ENCODE measurements around the gene CACNA2D3.
"Not testable (repeated sequence)": the region's sequence is repeated elsewhere in the genome, so short reads cannot be mapped to it uniquely, and the experiment has no call there.

Gene CACNA2D3

DNA sequence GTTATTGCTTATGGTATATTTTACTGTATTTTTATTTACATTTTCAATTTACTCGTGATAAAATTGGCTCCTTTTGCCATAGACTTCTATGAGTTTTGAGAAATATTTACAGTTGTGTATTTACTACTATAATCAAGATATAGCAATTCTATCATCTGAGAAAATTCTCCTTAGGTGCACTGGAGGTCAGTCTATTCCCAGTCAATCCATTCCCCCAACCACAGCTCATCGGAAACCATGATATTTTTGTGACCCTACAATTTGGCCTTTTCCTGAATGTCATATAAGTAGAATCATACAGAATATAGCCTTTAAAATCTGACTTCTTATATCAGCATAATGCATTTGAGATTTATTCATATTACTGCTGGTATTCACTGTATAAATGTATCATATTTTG is 920.2 kb downstream of the CACNA2D3 start:
- no peak for FAIRE-seq

DNA sequence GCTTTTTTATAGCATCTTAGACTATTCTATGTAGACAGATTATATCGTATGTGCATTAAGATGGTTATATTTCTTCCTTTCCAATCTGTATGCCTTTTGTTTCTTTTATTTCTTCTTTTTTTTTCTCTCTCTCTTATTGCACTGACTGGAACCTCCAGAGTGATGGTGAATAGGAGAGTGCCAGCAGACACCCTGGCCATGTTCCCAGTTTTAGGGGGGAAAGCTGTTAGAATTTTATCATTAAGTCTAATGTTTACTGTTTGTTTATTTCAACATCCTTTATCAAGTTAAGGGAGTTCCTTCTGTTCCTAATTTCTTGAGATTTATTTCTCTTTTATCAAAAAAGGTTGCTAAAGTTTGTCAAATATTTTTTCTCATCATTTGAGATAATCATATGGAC is 922.1 kb downstream of the CACNA2D3 start:
- no peak for FAIRE-seq

DNA sequence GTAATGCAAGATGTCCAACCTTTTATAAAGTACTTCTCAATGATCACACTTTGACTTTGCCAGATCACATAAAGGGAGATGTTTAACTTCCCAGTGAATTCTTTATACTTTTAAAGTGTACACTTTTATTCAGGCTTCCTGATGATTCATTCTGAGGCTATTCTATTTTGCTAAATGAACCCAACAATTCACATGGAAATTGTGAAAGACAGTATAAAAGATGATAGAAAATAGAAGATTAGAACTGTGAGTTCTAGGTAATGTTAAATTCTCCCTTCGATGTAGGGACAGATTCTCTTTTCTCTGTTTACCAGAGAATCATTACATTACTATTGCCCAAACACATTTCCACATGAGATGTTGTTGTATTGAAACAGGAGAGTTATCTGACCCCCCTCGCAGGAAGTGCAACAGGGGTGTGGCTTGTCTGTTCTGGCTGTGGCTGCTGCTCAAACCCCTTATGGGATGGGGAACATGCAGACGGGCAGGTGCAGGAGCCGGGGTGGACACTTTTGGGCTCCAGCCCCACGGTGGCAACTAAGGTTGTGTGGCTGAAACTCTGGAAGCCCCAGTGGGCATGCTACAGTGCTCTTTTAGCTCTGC is 936.8 kb downstream of the CACNA2D3 start:
- no peak for FAIRE-seq

DNA sequence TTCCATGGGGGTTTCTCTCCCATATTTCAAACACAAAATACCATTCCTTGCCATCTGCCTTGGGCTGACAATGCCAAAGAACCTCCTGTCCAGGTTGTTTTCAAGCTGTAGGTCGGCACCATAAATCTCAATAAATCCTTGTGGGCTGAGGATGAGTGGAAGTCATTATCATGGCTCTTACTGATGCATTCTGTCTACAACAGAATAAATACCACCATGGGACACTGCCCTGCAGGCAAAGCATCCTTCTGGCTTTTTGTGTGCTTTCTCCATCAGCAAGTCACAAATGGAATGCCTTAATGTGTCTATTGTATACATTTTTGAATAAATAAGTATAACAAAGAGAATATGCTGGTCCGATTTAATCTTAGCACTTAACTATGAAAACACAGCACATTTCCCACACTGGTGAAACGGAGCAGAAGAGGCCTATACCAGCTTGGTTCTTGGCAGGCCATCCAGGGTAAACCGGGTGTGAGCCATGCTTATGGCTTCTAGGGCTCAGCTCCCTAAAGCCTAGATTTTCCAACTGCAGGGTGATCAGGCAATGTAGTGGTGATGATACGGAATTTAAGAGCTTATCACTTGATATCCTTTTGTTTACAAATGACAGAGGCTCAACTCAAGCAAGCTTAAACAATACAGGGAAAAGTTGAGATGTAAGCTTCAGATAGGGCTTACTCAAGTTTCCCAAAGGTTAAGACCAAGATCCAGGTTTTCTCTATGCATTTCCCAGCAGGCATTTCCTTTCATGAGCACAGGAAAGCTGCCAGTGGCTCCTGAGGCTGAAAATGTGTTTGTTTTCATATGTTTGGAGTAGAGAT is 938.8 kb downstream of the CACNA2D3 start:
- no peak for FAIRE-seq

DNA sequence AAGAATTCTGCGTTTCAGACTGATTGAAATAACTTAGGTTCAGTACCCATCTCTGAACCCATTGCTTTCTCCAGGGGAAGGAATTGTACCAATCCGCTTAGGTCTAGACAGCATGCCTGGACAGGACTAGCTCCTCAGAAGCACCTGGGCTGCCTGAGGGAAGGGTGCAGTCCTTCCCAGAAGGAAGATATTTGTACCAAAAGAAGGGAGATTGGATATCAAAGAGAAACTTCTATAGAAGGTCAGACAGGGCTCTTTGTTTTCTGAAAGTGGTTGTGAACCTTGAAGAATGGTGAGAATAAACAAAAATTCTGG is 939.3 kb downstream of the CACNA2D3 start:
- FAIRE-seq: no peak

DNA sequence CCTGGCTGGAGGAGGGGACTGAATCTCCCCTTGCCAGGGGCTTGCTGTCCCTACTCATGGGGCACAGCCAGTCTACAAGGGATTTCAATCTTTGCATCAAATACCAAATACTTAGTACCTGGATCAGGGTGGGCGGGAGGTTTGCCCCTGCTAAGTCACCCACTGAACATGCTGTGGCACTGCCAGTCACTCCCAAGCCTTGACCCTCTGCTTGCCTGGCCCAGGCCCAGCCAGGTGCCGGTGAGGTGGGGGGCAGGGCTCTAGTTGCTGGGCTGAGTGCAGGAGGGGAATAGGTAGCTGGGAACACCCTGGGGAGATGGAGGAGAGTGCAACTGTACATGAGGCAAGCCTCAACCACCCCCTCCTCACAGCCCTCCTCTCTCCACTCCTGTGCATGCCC is 941.8 kb downstream of the CACNA2D3 start:
- FAIRE-seq: no peak

DNA sequence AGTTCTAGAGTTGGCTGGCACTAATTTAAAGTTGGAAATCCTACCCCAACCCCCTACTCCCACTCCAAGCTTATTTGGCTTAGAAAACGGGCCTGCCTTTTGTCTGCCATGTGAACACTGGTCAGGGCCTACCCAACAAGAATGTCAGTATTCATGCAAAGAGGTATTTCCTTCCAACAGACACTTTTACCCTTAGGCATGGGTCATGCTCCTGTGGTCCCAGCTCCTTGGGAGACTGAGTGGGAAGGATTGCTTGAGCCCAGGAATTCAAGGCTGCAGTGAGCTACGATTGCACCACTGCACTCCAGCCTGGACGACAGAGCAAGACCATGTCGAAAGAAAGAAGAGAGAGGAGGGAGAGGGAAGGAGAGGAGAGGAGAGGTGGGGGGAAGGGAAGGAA is 943.0 kb downstream of the CACNA2D3 start:
- FAIRE-seq: no peak

DNA sequence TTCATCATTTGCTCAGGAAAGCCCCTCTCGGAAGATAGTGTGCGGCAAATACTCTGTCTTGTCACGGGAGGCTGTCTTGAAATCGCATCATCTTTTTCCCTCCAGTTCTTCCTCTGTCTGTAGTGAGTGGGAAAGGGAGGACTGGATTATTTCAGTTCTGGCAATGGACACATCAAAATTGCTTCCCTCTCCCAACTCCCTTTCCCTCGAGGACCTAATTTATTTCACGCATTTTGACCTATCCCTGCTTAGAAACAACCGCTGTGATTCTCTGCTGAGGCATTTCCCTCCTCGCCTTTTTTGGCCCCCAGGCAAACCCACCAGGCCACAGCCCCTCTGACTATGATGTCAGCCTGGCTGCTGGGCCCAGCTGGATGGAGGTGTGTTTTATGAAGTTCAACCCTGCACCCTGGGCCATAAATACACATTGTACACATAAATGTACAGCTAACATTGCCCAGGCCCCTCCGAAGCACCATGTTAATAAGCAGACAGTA is 944.2 kb downstream of the CACNA2D3 start:
- no peak for FAIRE-seq

DNA sequence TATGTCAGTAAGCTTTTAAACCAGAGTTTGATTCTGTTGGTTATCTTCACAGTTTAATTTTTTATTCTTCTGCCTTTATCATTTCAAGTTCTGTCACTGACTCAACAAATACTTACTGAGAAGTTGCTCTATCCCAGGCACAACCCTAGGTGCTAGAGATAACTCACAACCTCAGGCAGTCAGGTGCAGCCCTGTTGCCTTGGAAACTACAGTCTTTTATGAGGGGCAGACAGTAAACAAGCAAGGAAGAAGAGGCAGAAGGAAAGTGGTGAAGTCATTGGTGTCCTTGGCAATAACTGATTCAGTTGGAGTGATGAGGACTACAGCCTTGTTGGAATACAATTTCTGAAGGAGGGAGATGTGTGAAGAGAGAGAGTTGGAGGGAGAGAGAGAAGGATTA is 947.6 kb downstream of the CACNA2D3 start:
- no peak for FAIRE-seq

DNA sequence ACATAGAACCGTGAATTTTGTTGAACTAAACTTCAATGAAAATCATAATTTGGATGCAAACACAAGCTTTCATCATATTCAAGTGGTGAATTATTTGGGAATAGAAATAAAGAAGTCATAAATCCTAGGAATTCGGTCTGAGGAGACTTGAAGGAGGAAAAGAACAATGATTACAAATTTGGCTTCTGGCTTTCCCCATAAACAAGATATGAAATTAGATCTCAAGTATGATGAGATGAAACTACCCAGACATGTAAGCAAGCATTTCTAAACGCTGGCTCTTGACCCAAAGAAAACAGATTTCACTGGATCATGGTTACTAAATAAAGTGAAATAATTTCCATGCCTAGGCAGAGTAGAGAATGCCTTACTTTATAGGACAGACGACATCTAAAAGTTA is 952.4 kb downstream of the CACNA2D3 start:
- FAIRE-seq: no peak

DNA sequence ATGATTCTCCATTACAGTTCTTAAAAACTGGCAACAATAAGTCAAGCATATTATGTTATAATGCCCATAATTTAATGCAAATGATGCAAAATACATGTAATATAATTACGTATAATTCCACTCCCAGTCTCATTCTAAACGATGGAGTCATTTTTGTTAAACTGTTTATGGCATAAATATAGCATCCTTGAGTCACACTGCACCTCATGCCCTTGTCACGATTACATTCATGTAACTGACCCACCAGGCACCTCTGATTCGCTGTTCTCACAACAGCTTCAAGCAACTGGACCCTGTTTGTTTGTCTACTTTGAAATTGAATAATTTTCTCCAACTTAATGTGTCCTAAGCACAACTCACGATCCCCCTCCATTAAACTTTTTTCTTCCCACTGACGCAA is 953.5 kb downstream of the CACNA2D3 start:
- FAIRE-seq: no peak

DNA sequence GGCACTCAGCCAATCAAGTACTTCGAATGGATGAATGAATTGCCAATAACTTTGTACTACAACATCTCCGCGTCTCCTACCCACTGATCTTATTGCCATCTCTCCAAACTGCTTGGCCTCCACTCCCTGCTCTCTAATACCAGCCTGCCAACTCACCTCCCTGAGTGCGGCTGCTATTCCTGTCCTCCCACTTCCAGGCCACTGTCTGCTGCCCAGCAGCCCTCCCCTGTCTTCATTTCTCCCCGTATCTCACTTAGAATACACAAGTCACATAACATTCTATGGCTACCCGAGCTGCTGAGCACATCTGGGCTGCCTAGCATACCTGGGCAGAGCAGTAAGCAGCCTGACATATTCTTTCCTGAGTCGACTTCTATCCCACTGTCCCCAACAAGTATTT is 955.4 kb downstream of the CACNA2D3 start:
- no peak for FAIRE-seq

DNA sequence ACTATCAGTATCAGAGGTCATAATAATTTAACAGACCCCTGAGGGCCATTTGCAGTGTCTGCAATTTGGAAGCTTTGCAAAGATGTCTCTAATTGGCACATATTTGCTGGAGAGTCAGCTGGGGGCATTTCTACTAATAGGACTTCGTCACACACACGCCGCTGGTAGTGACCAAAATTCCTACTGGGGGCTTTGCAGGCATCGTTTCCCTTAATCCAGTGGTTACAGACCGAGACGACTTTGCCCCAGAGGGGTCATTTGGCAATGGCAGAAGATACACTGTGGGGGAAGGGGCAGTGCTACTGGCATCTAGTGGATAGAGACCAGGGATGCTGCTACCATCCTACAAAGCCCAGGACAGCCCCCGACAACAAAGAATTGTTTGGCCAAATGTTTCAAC is 956.5 kb downstream of the CACNA2D3 start:
- FAIRE-seq: no peak

DNA sequence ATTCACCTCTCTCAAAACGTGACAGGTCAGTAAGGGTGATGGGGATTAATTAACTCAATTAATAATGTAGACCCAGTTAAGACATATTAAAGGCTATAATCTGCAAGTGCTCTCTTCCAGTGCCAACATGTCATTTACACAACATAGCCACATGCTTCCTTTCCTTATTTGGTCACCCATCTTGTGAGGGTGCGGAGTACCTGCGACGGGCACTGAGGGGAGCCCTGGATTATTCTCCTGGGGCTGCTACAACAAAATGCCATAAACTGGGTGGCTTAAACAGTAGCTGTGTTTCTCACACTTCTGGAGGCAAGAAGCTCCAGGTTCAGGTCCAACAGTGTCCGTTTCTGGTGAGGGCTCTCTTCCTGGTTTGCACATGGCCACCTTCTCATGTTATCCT is 962.9 kb downstream of the CACNA2D3 start:
- no peak for FAIRE-seq

DNA sequence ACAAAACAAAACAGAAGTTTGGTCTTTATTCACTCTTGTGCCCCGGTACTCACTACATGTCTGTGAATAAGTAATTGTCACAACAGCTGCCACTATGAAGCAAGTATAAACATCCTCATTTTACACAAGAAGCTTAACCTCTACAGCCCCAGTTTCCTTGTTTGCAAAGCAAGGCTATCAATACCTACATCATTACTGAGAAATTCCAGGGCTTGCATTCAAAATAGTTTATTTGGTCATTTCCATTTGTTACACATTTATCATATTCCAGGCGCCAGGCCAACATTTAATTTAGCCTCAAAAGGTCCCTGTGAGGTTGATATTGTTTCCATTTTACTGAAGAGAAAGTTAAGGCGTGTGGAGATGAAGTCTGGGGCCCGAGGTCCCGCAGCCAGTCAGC is 966.9 kb downstream of the CACNA2D3 start:
- FAIRE-seq: no peak

DNA sequence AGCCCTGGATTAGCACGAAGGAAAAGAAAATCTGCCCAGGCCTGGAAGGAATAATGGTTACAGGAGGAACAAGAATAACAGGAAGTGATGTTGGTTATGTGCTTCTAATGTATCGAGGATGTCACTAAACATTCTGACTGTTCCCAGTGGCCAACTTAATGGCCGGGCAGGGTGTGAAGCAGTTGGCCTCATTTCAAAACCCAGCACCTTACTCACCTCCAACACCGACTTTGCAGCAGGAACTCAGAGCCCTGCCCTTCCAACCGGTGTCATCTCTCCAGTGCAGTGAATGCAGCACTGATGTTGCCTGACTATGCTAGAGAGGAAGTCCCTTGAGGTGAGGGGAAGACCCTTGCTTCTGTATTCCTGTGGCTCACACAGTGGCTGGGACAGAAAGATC is 967.9 kb downstream of the CACNA2D3 start:
- FAIRE-seq: no peak

DNA sequence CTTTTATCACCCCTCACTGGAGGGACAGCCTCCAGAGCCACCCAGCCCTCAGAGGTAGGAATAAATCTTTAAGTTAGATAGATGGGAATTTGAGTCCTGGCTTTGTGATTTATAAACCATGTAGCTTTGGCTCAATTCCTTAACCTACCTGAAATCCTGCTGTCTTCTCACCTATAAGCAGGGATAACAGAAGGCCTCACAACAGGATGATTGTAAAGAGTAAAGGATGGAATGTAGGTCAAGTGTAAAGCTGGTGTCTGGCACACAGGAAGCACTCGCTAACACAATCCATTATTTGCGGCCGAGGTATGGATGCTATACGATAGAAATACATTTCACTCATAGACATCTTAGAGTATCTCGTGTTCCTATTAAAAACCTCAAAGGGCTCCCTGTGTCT is 968.4 kb downstream of the CACNA2D3 start:
- no peak for FAIRE-seq

DNA sequence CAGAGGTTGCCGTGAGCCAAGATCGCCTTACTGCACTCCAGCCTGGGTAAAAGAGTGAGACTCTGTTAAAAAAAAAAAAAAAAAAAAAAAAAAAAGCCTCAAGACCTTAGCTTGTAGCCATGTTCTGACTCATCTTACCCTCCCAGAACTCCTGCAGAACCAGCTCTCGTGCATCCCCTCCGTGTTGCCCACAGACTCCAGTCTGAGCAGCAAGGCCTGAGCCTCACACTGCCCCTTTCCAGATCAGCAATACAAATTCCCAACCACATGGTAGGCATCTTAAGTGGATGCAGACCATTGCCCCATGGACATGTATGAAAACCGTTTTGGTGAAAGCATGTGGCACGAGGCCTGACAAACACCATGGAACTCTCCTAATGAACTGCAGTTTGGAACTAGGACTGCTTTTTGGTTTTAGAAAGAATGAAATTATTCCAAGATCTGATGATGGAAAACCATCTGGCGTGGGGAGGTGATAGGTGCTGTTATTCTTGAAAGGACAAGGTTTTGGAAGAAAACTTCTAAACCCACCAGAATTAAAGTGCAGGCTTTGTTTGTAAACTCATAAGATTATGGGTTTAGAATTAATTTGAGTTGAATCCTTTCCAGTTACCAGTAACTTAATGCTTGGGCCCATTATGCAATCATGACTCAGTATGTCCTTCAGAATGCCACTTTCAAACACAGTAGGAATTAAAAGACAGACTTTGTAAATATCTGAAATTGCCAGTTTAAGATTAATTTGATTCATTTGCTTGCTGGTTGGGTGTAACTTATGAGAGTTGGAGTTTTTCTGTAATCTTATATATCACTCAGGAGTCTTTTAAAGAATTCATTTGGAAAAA is 969.3 kb downstream of the CACNA2D3 start:
- no peak for FAIRE-seq

DNA sequence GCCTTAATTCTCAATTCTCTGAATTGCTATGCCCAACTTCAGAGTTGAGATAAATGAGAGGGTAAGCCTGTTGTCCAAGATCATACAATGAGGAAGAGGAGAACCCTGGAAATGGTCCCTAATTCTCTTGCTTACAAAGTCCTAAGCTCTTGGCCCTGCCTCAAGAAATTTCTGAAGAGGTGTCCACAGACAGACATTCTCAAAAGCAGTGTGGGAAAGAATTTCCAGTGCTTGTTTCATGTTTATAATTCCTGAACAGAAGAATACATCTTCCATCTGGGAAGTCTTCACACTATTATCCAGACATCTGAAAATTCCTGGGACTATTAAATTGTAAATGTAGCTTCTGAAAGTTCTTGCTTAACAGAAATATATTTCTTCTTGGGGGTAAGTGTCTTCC is 972.3 kb downstream of the CACNA2D3 start:
- no peak for FAIRE-seq

DNA sequence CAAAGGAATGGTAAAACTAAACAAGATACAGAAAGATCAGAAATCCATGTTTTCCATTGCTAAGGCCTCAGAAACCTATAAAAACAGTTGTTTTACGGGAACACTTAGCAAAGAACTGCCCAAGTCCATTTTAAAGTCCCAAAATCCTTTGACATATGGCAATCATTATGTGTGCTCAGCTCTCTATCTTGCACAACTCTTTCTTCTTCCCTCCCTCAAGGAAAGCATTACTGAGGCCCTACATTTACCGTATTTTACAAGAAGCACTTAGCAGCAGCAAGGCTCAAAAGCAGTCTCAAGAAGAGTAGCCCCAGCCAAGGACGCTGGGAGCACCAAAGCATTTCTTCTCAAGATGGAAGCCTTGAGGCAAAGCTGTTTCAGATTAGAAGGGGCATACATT is 975.1 kb downstream of the CACNA2D3 start:
- FAIRE-seq: no peak

DNA sequence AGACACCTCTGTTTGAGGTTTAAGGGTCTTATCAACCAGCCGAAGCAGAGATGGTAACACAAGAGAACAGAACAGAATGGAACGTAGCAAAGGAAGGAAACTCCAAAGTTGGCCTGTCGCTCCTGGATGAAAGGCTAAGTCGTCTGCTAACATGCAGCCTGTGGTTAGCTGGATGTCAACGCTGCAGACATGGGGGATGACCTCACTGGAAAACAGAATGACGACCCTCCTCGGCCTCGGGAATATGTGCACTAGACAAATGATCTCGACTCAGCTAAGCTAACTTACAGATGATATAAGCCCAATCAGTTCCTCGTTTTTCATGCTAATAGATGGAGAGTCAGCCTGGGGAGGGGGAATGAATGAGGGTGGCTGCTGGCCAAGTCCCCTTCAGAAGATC is 983.3 kb downstream of the CACNA2D3 start:
- no peak for FAIRE-seq

DNA sequence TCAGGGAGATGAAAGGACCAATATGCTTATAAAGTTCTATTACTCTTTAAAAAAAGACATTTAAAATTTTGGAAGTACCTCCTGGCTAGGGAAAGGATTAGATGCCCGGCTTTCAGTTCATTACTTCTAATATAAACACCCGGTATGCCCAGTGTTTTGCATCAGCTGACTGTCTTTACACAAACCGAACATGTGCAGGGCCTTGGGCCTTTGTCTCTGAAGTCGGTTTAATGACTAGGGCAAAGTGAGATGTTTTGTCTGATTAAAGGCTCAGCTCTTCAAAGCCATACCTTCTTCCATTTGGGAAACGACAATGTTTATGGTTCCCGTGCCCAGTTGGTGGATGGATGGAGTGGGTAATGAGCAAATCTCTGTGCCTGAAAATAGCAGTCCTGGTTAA is 984.8 kb downstream of the CACNA2D3 start:
- FAIRE-seq: no peak

DNA sequence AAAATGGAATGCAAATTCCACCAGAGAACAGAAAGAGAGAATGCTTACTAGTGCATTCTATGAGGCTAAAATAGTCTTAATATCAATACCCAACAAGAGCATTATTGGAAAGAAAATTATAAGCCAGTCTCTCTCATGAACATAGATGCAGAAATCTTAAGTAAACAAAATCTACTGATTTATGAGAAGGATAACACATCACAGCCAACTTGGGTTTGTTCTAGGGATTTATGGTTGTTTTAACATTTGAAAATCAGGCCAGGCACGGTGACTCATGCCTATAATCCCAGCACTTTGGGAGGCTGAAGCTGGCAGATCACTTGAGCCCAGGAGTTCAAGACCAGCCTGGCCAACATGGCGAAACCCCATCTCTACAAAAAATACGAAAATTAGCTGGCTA is 989.6 kb downstream of the CACNA2D3 start:
- not testable (repeated sequence) for FAIRE-seq

DNA sequence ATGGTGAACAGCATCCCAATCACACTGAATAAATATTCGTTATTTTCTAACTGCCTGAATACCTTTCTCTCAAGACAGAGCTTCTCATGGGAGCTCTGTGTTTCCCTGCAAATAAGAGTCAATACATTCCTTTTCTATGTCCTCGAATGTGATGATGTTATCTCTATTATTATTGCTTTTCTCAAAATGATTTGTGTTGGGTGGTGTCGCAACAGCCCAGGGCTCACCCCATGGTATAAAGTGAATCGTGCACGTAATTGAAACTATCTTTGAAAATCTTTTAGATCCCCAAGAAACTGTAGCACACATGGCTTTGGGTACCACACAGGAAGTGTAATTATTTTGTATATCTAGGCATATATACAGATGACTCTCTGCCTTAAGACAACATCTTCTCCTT is 996.1 kb downstream of the CACNA2D3 start:
- FAIRE-seq: no peak
